C4-2B (cell line): ENCODE data around the gene DQX1.

ENCODE experiments used
- CTCF ChIP-seq: fragments of 450-650 bp; conservative IDR thresholded peaks from 2 replicates; pipeline ENCODE4 v1.5.1; 2017; ENCODE audit warnings: mild to moderate bottlenecking
- ZFX ChIP-seq: fragments of 450-650 bp; IDR thresholded peaks from 2 replicates; pipeline ENCODE4 v1.6.1; 2017

GRCh38 chr2:74560591-74560990, 34.6 kb upstream of the DQX1 start:
- TF ChIP-seq CTCF (no peak), ZFX (no peak)
